DMS53 (cell line): ENCODE data around the gene NPY5R.
A peak's percentile ranks its signal among the peaks of the same experiment; 100 is the strongest.

Experiments used
- DNase-seq: peaks from one replicate; lab custom pipeline; 2025; lab: John Stamatoyannopoulos, UW

Gene NPY5R

GRCh38 chr4:163343604-163344146 lies at the start of gene NPY5R:
Gene NPY5R (plus strand): TSS chr4:163343892. CDS start chr4:163350274, 6,382 bp downstream.
- DNase-seq, result peak; percentile 27

DNA sequence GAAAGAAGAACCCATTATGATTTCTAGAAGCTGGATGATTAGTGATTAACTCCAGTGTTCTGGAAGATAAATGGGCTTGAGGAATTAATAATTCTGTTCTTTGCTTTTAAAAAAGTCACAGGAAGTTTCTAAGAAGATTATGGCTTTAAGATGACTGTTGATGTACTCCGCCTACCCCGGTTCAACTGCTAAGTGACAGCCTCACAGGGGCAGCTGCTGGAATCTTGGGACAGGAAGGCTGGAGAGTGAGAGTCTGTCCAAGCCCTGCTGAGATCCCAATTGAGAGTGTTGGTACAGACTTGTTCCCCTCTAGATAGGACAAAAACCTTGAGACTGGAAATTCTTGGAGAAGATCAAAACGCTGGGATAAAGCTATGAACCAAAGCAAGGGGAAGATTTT lies 48.6 kb upstream of the NPY5R start:
- no peak for DNase-seq

DNA sequence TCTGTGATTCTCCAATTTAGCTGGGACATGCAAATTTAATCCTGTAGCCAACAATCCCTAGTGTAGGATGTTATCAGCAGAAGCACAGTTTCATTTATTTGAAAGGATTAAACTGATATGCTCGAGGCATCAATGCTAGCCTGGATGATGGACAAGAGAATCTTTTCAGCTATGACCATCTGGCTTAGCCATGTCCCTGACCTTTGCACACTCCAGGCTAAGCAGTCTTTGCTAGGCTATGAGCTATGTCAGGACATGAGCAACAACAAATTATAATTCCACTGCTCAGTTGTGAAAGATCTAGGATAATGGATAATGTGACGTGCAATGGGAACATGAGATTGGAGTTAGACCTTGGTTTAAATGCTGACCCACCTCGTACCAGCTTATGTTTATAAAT lies 43.2 kb upstream of the NPY5R start:
- DNase-seq, result no peak

DNA sequence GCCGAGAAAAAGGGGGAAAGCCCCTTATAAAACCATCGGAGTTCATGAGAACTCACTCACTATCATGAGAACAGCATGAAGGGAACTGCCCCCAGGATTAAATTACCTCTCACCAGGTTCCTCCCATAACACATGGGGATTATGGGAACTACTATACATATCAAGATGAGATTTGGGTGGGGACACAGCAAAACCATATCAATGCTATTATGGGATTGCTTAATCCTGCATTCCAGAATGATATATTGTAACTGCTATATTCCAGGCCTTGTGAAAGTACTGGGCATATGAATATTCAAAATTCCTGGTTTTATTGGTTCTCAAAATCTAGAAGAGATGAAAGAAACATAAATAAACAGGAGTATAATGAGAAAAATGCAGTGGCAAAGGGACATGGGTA lies 40.6 kb upstream of the NPY5R start:
- DNase-seq, result no peak

DNA sequence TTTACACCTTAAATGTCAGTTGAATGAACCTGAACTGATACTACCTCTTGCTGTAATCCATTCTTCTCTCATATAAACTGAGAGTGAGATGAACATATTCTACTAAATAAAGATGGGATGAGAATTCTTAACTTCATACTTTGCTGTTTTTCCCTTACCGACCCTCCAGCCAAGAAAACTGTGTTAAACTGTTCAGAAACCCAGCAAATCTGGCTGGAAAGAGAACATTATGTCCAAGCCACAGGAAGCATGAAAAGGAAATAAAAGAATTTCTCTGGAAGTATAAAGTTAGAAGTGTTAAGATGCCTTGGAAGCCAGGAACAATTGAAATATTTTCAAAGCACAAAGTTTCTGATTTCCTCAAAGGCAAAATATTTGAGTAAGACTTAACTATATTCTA lies 34.2 kb upstream of the NPY5R start:
- DNase-seq, result no peak

- DNase-seq, result no peak
Observed at GRCh38 chr4:163317110-163317509, 26.6 kb upstream of the NPY5R start.

GRCh38 chr4:163330916-163331628 lies 12.6 kb upstream of the NPY5R start:
- DNase-seq, result no peak

- DNase-seq, result peak; percentile 40
Observed at GRCh38 chr4:163331629-163332376, 11.9 kb upstream of the NPY5R start.

DNA sequence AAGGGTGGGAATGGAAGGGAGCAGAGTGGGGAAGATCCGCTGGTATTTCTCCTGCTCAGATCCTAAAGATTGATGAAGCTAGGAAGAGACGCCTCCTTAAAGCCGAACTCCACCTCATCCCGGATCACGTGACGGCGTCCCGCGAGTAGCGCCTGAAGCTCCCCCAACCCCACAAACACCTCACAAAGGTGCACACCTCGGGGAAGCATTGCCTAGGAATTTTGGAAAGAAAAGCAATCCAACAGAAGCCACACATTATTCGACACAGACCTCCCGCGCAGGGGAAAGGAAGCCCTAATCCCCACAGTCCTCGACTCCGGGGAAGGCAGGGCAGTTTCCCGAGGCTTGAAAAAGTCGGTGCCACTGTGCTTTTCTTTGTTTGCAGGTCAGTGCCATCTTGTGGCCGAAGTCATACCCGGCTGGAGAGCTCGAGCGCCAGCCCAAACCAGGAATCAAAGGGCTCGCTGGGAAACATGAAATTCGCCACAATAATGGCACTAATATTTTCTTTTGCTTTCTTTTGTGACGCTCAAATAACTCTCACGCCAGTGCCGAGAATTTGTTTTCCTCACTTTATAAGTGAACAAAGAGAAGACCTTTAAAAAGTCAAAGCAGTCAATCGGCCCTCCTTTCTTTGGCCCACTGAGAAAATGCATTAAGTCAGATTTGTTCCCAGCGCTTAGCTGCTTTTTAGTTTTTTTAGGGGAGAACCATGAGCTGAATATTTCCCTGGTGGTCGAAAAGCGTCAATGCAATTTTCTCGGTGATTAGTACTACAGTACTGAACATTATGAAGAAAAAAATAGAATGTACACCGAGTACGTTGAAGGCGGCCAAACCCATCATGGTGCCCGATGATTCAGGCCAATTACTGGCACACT lies 10.9 kb upstream of the NPY5R start, which contains the start of gene NPY1R:
TSS of gene NPY1R (minus strand) at position 71 of the 881 bp plus-strand sequence. CDS start 6,042 bp downstream, outside the sequence.
- DNase-seq, result peak; percentile 87

DNA sequence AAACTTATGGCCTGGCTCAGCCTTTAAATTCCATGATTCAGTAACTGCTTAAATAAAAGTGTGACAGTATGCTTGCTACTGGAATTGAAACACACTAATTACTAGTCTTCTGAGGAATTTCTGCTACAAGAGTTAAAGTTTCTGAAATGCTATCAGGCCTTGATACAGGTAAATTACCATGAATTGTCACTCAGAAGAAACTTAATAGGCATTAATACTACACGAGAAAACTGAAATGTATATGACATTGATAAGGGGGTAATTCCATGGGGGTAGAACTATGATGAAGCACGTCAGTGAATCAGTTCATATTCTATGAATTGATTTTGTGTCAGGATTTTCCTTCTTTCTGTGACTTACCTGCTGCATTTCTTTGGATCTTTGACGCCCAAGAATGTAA lies 8.3 kb upstream of the NPY5R start:
- no peak for DNase-seq

GRCh38 chr4:163344147-163345125 lies 744 bp downstream of the NPY5R start:
- DNase-seq, result peak; percentile 51

DNA sequence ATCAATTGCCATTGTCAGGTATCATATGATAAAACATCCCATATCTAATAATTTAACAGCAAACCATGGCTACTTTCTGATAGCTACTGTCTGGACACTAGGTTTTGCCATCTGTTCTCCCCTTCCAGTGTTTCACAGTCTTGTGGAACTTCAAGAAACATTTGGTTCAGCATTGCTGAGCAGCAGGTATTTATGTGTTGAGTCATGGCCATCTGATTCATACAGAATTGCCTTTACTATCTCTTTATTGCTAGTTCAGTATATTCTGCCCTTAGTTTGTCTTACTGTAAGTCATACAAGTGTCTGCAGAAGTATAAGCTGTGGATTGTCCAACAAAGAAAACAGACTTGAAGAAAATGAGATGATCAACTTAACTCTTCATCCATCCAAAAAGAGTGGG lies 7.0 kb downstream of the NPY5R start:
- DNase-seq, result no peak

GRCh38 chr4:163353054-163353453 lies 9.4 kb downstream of the NPY5R start:
- DNase-seq, result no peak

- no peak for DNase-seq
Observed at GRCh38 chr4:163356104-163356503, 12.4 kb downstream of the NPY5R start.

- DNase-seq, result no peak
Observed at GRCh38 chr4:163367651-163368050, 24.0 kb downstream of the NPY5R start.

GRCh38 chr4:163372029-163372428 lies 28.3 kb downstream of the NPY5R start:
- DNase-seq, result no peak

DNA sequence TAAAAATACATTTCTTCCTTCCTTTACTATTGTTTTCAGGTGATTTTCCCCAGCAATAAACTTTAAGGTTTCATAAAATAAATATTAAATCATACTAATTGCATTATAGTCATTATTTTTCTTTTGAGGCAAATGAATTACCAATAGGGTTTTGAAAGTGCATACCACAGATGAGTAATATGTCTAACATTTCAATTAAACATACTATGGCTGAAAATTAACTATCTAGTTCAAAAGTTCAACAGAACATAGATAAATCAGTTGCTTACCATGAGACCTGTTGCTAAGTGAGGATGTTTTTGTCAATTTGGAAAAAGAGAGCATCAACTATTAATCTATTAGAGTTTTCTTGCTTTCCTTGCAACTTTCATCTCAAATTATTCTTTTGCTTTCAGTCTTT lies 35.0 kb downstream of the NPY5R start:
- no peak for DNase-seq

- DNase-seq, result no peak
Observed at GRCh38 chr4:163380703-163381102, 37.0 kb downstream of the NPY5R start.

DNA sequence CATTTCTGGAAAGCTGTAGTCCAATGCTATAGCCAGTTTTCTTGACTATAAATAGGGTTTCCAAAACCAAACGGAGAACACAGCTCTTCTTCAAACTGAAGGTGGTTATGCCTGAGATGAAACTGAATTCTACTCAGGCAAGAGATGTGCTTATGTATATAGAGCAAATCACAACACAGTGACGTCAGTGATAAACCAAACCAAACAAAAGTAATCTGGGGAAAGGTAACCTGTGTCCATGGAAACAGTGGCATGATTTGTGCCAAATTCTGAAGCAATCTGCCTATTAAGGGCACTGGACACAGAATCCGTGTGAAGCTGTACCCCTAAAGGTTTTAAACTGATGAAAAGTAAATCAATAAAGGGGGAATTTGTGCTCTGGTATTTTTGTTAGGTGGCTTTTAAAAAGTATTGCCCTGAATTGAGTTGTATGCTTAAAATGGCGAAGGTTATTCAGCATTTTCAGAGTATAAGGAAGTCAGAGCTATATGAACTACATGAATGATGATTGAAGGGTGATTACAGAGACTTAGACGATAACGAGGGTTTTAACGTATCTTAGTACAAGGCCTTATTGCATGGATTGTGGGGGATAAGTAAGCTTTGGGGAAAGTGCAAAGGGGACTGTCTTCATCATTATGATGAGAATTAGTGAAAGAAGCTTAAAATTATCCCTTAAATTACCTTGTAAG lies 38.6 kb downstream of the NPY5R start:
- DNase-seq, result peak; percentile 50

GRCh38 chr4:163384434-163384833 lies 40.7 kb downstream of the NPY5R start:
- DNase-seq, result no peak
